GM12865 (cell line): Measurements from ENCODE around the gene PTK7.

Experiments used
- DNase-seq: peaks from one replicate; pipeline ENCODE4 v3.0.0; 2010; ENCODE audit warnings: low read depth
- H3K4me3 ChIP-seq: 2 replicates; pipeline ENCODE4 v1.5.1; 2011; ENCODE audit warnings: mild to moderate bottlenecking, low read depth, low read length, control low read depth
- CTCF ChIP-seq: IDR thresholded peaks from 2 replicates; pipeline ENCODE4 v1.5.1; 2011; ENCODE audit warnings: low read length, control low read depth, low read depth, inconsistent platforms; ENCODE audit not compliant: insufficient read depth; ENCODE audit errors: missing control alignments

Gene PTK7

GRCh38 chr6:43175676-43176422, 99.7 kb downstream of the PTK7 start:
- no peak overlapping the region for H3K4me3 ChIP-seq
- TF ChIP-seq CTCF, result no peak
- DNase-seq, result no peak

GRCh38 chr6:43176423-43176786, 100.3 kb downstream of the PTK7 start:
- no peak for TF ChIP-seq CTCF
- no peak overlapping the region for H3K4me3 ChIP-seq
- peak; percentile 9 for DNase-seq

- DNase-seq, result no peak
- H3K4me3 ChIP-seq, result no peak overlapping the region
- TF ChIP-seq CTCF, result no peak
Measured at GRCh38 chr6:43178150-43178549, 102.0 kb downstream of the PTK7 start.

GRCh38 chr6:43178951-43179830, 103.1 kb downstream of the PTK7 start:
- no peak for DNase-seq
- H3K4me3 ChIP-seq, result no peak overlapping the region
- no peak for TF ChIP-seq CTCF

GRCh38 chr6:43180058-43180457, 103.9 kb downstream of the PTK7 start:
- TF ChIP-seq CTCF, result no peak
- no peak overlapping the region for H3K4me3 ChIP-seq
- no peak for DNase-seq

- H3K4me3 ChIP-seq, result no peak overlapping the region
- TF ChIP-seq CTCF, result no peak
- no peak for DNase-seq
Measured at GRCh38 chr6:43180985-43181384, 104.9 kb downstream of the PTK7 start.
